Thoracic aorta (tissue), 2 donors: Measurements from ENCODE around the gene TST. TPM values are rescaled to one million over a fixed set of nuclear protein-coding genes. Genes with fewer than 3 reads are reported as not detected.
"Not testable (repeated sequence)": the region's sequence is repeated elsewhere in the genome, so short reads cannot be mapped to it uniquely, and the experiment has no call there.

Source experiments
- ATAC-seq: fragments of 150-250 bp; one replicate; pipeline ENCODE4 v1.8.0; 2017; ENCODE audit warnings: low read depth; ENCODE audit not compliant: insufficient number of reproducible peaks, low FRiP score
- DNase-seq: peaks from one replicate; pipeline ENCODE4 v3.0.0-alpha.2; 2020; ENCODE audit warnings: low spot score
- H3K27ac ChIP-seq, 2 donors: fragments of 200-600 bp; sonication (generic); 1 replicate in 1 of 2; 2 replicates in 1 of 2; pipeline ENCODE4 v1.5.1; 2016; ENCODE audit warnings: mild to moderate bottlenecking in 2 of 2, moderate library complexity in 2 of 2
- H3K27me3 ChIP-seq: fragments of 200-600 bp; sonication (generic); replicated peaks from 2 replicates; pipeline ENCODE4 v1.6.0; 2016; ENCODE audit warnings: mild to moderate bottlenecking; ENCODE audit not compliant: insufficient read depth
- H3K36me3 ChIP-seq: fragments of 200-600 bp; sonication (generic); one replicate; pipeline ENCODE4 v1.5.1; 2016
- H3K4me1 ChIP-seq, 2 donors: fragments of 200-600 bp; sonication (generic); 1 replicate in 1 of 2; 2 replicates in 1 of 2; pipeline versions ENCODE4 v1.5.1 to v1.6.0; 2016; ENCODE audit warnings: low read depth in 2 of 2, mild to moderate bottlenecking in 1 of 2; ENCODE audit not compliant: control insufficient read depth in 1 of 2
- H3K4me3 ChIP-seq: fragments of 200-600 bp; sonication (generic); 2 replicates; pipeline ENCODE4 v1.5.1; 2016; ENCODE audit warnings: mild to moderate bottlenecking
- H3K9me3 ChIP-seq: fragments of 200-600 bp; sonication (generic); 2 replicates; pipeline ENCODE4 v1.5.1; 2016
- CTCF ChIP-seq: fragments of 200-600 bp; sonication (generic); IDR thresholded peaks from one replicate; pipeline ENCODE4 v1.5.1; 2019; ENCODE audit warnings: antibody characterized with exemption
- total RNA-seq, 2 donors: library from RNA; depleted of rRNA; stranded (reverse); fragments of >200 nt; gene quantifications; one replicate each; pipeline versions ENCODE4 v1.1.0 to v1.2.3, GENCODE V29; 2016

The TST gene
- total RNA-seq, 2 donors from 2014 or later: 8.5 to 26.9 TPM

- Histone ChIP-seq H3K4me3 (no peak overlapping the region), H3K27ac (no peak overlapping the region), H3K36me3 (no peaks in the 10 kb centered on the region), H3K4me1 (no peaks in the 10 kb centered on the region), H3K27me3 (no peaks in the 10 kb centered on the region), H3K9me3 (no peaks in the 10 kb centered on the region)
- no peak for ATAC-seq
- no peak for DNase-seq
- no peak for TF ChIP-seq CTCF
These were observed 21.5 kb downstream of the TST start for GRCh38 chr22:36997746-36998145.

GRCh38 chr22:36991206-36991605, 28.0 kb downstream of the TST start:
- DNase-seq (no peak), ATAC-seq (no peak)
- H3K4me1 ChIP-seq: no peaks in the 10 kb centered on the region
- no peak for TF ChIP-seq CTCF
- H3K27me3 ChIP-seq: no peaks in the 10 kb centered on the region
- H3K4me3 ChIP-seq: no peak overlapping the region
- no peaks in the 10 kb centered on the region for H3K9me3 ChIP-seq
- no peak overlapping the region for H3K27ac ChIP-seq
- no peaks in the 10 kb centered on the region for H3K36me3 ChIP-seq

GRCh38 chr22:36990457-36990856, 28.8 kb downstream of the TST start:
- DNase-seq: no peak
- H3K27ac ChIP-seq: no peak overlapping the region
- no peak for ATAC-seq
- no peaks in the 10 kb centered on the region for H3K36me3 ChIP-seq
- H3K9me3 ChIP-seq: peaks cover 3% of the 10 kb centered on the region
- no peaks in the 10 kb centered on the region for H3K27me3 ChIP-seq
- H3K4me1 ChIP-seq: no peaks in the 10 kb centered on the region
- no peak for TF ChIP-seq CTCF
- H3K4me3 ChIP-seq: no peak overlapping the region

- H3K4me1 ChIP-seq, H3K36me3 ChIP-seq, H3K27me3 ChIP-seq, H3K4me3 ChIP-seq, ATAC-seq, H3K9me3 ChIP-seq, DNase-seq, H3K27ac ChIP-seq: not testable (repeated sequence)
These were observed 30.2 kb downstream of the TST start for GRCh38 chr22:36989012-36989411.

- H3K9me3 ChIP-seq: peaks cover 6% of the 10 kb centered on the region
- no peak for ATAC-seq
- no peaks in the 10 kb centered on the region for H3K36me3 ChIP-seq
- no peaks in the 10 kb centered on the region for H3K4me1 ChIP-seq
- DNase-seq: no peak
- TF ChIP-seq CTCF: no peak
- H3K27me3 ChIP-seq: no peaks in the 10 kb centered on the region
- H3K4me3 ChIP-seq: no peak overlapping the region
- no peak overlapping the region for H3K27ac ChIP-seq
These were observed 31.0 kb downstream of the TST start for GRCh38 chr22:36988075-36988832.
